Measurements from ENCODE around the gene TMC6. TPM values are rescaled to one million over a fixed set of nuclear protein-coding genes. Genes with fewer than 3 reads are reported as not detected.
"Not testable (repeated sequence)": the region's sequence is repeated elsewhere in the genome, so short reads cannot be mapped to it uniquely, and the experiment has no call there.

The TMC6 gene
- total RNA-seq, 1 donor from 2014 or later, result 19.6 TPM

GRCh38 chr17:78117027-78117981 lies 11.3 kb downstream of the TMC6 start:
- TF ChIP-seq, protein P1, sequence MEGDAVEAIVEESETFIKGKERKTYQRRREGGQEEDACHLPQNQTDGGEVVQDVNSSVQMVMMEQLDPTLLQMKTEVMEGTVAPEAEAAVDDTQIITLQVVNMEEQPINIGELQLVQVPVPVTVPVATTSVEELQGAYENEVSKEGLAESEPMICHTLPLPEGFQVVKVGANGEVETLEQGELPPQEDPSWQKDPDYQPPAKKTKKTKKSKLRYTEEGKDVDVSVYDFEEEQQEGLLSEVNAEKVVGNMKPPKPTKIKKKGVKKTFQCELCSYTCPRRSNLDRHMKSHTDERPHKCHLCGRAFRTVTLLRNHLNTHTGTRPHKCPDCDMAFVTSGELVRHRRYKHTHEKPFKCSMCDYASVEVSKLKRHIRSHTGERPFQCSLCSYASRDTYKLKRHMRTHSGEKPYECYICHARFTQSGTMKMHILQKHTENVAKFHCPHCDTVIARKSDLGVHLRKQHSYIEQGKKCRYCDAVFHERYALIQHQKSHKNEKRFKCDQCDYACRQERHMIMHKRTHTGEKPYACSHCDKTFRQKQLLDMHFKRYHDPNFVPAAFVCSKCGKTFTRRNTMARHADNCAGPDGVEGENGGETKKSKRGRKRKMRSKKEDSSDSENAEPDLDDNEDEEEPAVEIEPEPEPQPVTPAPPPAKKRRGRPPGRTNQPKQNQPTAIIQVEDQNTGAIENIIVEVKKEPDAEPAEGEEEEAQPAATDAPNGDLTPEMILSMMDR (IDR thresholded peaks at IDR 0.05), result peak; percentile 56
- Mint-ChIP-seq H3K4me1 (ENCODE audit: low read depth) (peaks cover 2% of the 10 kb centered on the region), H3K27me3 (ENCODE audit: low read depth) (no peaks in the 10 kb centered on the region), H3K9me3 (ENCODE audit: low read depth) (no peaks in the 10 kb centered on the region), H3K4me3 (ENCODE audit: unreplicated experiment) (no peak overlapping the region), H3K36me3 (ENCODE audit: low read depth) (no peaks in the 10 kb centered on the region), H3K27ac (ENCODE audit: unreplicated experiment) (no peak overlapping the region)
- peak; percentile 86 for DNase-seq (ENCODE audit: low spot score)

DNA sequence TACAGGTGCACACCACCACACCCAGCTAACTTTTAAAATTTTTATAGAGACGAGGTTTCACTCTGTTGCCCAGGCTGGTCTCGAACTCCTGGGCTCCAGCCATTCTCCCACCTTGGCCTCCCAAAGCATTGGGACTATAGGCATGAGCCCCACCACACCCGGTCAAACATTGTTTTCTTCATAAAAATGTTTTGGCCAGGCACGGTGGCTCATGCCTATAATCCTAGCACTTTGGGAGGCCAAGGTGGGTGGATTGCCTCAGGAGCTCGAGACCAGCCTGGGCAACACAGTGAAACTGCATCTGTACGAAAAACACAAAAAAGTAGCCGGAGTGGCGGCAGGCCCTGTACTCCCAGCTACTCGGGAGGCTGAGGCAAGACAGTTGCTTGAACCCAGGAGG lies 12.1 kb downstream of the TMC6 start:
- Mint-ChIP-seq H3K27me3 (ENCODE audit: low read depth) (no peaks in the 10 kb centered on the region), H3K4me3 (ENCODE audit: unreplicated experiment) (no peak overlapping the region), H3K9me3 (ENCODE audit: low read depth) (no peaks in the 10 kb centered on the region), H3K27ac (ENCODE audit: unreplicated experiment) (no peak overlapping the region), H3K4me1 (ENCODE audit: low read depth) (peaks cover 2% of the 10 kb centered on the region), H3K36me3 (ENCODE audit: low read depth) (no peaks in the 10 kb centered on the region)
- no peak for DNase-seq (ENCODE audit: low spot score)
- TF ChIP-seq, protein P1 (IDR thresholded peaks at IDR 0.05), result no peak

- H3K4me3 Mint-ChIP-seq (ENCODE audit: unreplicated experiment); H3K27me3 Mint-ChIP-seq (ENCODE audit: low read depth); H3K27ac Mint-ChIP-seq (ENCODE audit: unreplicated experiment); H3K9me3 Mint-ChIP-seq (ENCODE audit: low read depth); H3K36me3 Mint-ChIP-seq (ENCODE audit: low read depth); H3K4me1 Mint-ChIP-seq (ENCODE audit: low read depth): not testable (repeated sequence)
- DNase-seq (ENCODE audit: low spot score), result peak; percentile 61
These were observed 12.8 kb downstream of the TMC6 start for GRCh38 chr17:78115803-78116202.

DNA sequence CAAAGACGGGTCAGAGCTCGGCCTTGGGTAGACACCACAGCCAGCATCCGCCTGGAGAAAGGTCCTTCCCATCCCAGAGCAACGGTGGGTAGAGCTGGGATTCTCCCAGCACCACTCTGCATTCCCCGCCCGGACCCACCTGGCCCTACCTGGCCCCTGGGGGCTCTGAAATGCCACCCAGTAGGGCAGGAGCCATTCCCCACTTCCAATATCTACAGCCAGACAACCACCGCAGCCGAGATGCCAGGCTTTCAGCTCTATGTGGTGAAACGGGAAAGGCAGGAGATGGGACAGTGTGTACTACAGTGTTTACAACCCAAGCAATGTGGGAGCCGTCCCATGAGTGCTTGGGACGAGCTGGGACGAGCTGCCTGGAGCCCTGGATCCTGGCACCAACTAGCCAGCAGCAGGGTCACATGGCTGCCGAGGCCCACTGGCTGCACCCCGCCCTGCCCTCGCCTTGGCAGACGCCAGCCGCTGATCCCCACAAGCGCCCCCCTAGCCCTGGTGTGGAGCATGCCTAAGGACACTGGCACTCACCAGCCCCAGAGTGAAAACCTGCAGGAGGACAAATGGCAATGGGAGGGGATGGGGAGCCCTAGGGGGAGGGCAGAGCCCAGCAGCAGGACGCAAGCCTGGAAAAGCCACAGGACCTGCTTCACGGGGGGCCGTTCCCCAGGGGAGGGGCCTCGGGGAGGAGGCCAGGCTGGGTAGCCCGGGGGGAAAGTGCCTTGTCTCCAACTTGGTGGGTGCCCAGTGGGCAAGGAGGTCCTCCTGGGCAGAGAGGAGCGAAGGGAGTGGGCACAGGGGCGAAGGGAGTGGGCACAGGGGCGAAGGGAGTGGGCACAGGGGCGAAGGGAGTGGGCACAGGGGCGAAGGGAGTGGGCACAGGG lies 13.5 kb downstream of the TMC6 start:
- Mint-ChIP-seq H3K27ac (ENCODE audit: unreplicated experiment) (no peak overlapping the region), H3K4me3 (ENCODE audit: unreplicated experiment) (no peak overlapping the region), H3K27me3 (ENCODE audit: low read depth) (no peaks in the 10 kb centered on the region), H3K9me3 (ENCODE audit: low read depth) (no peaks in the 10 kb centered on the region), H3K36me3 (ENCODE audit: low read depth) (no peaks in the 10 kb centered on the region), H3K4me1 (ENCODE audit: low read depth) (peaks cover 9% of the 10 kb centered on the region)
- TF ChIP-seq, protein P1 (IDR thresholded peaks at IDR 0.05), result no peak
- peak; percentile 78 for DNase-seq (ENCODE audit: low spot score)

GRCh38 chr17:78113804-78114785 lies 14.5 kb downstream of the TMC6 start:
- Mint-ChIP-seq H3K27me3 (ENCODE audit: low read depth) (no peaks in the 10 kb centered on the region), H3K9me3 (ENCODE audit: low read depth) (no peaks in the 10 kb centered on the region), H3K4me3 (ENCODE audit: unreplicated experiment) (no peak overlapping the region), H3K36me3 (ENCODE audit: low read depth) (no peaks in the 10 kb centered on the region), H3K4me1 (ENCODE audit: low read depth) (peaks cover 10% of the 10 kb centered on the region), H3K27ac (ENCODE audit: unreplicated experiment) (no peak overlapping the region)
- peak; percentile 40 for DNase-seq (ENCODE audit: low spot score)
- TF ChIP-seq, protein P1 (IDR thresholded peaks at IDR 0.05), result no peak
